Measurements from ENCODE around the gene IFNLR1.
A peak's percentile ranks its signal among the peaks of the same experiment; 100 is the strongest.
"Not testable (repeated sequence)": the region's sequence is repeated elsewhere in the genome, so short reads cannot be mapped to it uniquely, and the experiment has no call there.

Gene IFNLR1

DNA sequence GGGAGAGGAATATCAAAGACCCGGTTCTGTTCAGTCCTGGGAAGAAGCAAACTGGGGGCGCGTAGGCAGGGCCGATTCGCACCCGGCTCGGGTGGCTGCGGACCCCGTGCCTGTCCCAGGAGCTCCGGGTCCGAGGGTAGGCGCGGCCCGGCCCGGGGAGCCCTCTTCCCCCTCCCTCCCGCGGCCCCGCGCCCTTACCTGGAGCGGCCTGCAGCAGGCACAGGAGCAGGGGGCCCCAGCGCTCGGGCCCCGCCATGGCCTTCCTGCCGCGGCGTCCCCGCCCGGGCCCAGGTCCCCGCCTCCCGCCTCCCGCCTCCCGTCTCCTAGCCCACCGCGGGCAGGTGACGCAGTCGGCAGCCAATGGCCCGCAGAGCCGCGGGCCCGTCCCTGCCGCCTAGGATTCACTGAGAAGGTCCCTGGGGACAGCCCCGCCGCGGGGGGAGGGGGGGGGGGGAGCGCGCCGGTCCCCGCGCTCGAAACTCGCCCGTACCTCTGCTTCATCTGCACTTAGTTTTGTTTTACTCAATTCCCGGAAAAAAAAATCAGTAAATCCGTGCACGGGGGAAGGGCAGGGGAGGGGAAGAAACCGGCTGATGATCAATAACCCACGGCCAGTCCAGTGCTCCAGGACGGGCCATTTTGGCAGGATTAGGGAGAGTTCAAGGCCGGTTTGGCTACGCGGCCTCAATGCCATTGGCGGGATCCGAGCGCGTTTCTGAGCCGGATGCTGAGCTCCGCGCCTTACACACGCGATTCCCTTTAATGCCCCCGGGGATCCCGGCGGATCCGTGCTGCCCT is at the start of gene IFNLR1:
Gene IFNLR1 (minus strand): TSS at position 297 of the 798 bp plus-strand sequence. CDS start 41 bp downstream, at position 256.
- peak; percentile 42 to 57 for DNase-seq (ENCODE audit: low read depth in 2 of 2, low spot score in 1 of 2)

DNA sequence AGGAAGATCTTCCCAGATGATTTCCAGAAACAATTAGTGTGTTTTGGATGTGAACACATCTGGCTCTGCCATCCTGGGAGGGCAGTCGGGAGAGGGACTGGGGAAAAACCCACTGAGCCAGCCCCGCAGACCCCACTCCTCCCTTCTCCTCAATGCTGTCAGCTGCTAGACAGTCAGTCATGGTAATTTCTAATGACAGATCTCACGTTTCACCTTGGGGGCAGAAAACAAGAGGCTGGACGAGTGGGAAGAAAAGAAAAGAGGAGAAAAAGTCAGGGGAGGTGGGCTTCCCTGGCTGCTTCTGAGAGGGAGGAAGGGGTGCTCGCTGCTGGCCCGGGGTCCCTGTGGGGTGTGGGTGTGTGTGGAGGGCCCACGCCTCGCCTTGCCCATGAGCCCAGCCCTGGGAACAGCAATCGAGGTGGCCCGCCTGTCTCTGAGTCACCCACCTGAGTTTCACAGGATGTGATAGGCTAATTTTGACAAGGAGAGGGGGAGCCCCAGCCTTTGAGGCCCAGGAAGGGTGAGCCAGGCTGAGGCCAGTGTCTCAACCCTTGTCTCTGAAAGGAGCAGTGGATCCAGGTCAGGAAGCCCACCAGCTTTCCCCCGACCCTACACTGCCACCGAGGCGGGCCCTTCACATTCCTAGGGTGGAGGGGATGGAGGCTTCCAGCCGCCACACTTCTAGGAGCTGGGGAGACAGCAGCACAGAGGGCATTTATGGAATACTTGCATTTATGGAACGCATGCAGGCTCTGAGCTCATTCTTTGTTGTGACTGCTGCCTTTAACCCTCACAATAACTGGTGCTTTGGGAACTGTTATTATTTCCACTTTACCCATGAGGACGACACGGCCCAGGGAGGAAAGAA is 49.1 kb upstream of the IFNLR1 start:
- no peak for DNase-seq (ENCODE audit: low read depth in 2 of 2, low spot score in 1 of 2)

DNA sequence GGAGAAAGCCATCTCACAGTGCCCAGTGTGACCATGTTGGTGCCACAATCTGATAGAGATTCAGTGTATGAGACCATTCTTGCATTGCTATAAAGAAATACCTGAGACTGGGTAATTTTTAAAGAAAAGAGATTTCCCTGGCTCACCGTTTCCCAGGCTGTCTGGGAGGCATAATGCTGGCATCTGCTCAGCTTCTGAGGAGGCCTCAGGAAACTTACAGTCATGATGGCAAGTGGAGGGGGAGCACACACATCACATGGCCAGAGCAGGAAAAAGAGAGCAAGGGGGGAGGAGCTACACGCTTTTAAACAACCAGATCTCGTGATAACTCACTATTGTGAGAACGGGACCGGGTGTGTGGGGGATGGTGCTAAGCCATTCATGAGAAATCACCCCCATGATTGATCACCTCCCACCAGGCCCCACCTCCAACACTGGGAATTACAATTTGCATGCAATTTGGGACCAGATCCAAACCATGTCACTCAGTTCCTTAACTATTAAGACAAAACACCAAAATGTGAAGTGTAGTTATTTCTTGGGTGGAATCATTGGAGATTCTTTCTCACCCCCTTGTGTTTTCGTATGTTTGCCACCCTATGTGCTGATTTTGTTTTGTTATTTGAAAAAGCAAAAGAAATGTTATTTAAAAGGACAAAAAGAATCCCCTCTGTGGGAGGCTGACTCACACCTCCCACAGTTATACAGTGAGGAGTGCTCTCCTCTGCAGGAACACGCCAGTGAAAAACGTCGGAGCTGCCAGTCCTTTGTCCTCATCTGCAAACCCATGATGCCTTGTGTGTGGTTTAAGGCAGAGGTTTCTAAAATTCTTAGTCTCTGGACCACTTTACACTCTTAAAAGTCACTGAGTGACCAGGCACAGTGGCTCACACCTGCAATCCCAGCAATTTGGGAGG is 46.9 kb upstream of the IFNLR1 start:
- no peak for DNase-seq (ENCODE audit: low read depth in 2 of 2, low spot score in 1 of 2)

DNA sequence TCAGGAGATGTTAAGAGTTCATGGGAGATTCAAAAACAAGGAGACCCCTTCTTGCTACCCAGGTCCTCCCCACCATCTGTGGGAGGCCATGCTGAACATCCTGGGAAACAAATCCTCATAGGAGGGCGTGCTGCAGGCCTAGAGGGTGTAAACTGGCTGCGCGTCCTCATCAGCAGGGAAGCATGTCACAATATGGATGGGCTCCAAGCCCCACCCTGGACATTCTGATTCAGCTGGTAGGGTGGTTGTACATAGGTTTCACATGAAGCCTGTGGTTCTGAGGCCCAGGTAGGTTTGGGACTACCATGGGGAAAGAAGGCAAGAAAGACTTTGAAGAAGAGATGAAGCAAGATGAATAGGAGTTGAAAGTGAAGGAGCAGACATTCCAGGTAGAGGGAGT is 44.6 kb upstream of the IFNLR1 start:
- no peak for DNase-seq (ENCODE audit: low read depth in 2 of 2, low spot score in 1 of 2)

DNA sequence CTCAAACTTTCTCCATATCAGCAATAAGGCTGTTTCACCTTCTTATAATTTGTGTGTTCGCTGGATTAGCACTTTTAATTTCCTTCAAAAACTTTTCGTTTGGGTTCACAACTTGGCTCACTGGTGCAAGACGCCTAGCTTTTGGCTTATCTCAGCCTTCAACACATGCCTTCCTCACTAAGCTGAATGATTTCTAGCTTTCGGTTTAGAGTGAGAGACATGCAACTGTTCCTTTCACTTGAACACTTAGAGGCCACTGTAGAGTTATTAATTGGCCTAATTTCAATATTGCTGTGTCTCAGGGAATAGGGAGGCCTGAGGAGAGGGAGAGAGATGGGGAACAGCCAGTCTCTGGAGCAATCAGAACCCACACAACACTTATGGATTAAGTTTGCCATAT is 41.2 kb upstream of the IFNLR1 start:
- no peak for DNase-seq (ENCODE audit: low read depth in 2 of 2, low spot score in 1 of 2)

DNA sequence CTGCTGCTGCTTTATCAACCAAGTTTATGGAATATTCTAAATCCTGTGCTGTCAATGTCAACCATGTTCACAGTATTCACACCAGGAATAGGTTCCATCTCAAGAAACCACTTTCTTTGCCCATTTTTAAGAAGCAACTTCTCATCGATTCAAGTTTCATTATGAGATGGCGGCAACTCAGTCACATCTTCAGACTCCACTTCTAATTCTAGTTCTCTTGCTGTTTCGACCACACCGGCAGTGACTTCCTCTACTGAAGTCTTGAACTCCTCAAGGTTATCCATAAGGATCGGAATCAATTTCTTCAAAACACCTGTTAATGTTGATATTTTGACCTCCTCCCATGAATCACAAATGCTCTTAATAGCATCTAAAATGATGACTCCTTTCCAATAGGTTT is 39.7 kb upstream of the IFNLR1 start:
- no peak for DNase-seq (ENCODE audit: low read depth in 2 of 2, low spot score in 1 of 2)

DNA sequence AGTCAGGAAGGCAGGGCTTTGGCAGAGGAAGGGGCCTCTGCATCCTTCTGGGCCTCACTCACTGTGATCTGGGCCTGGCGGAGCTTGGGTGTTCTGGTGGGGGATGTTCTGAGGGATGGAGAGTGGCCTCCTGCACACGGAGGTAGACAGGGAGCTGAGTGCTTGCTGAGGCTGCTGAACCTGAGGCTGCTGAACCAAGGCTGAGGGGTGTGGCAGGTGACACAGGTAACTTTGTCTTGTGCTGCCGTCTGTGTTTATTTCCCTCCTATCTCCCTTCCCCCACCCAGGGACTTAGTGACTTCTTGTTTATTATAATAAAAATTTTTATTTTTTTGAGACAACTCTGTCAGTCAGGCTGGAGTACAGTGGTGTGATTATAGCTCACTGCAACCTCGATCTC is 37.7 kb upstream of the IFNLR1 start:
- no peak for DNase-seq (ENCODE audit: low read depth in 2 of 2, low spot score in 1 of 2)

DNA sequence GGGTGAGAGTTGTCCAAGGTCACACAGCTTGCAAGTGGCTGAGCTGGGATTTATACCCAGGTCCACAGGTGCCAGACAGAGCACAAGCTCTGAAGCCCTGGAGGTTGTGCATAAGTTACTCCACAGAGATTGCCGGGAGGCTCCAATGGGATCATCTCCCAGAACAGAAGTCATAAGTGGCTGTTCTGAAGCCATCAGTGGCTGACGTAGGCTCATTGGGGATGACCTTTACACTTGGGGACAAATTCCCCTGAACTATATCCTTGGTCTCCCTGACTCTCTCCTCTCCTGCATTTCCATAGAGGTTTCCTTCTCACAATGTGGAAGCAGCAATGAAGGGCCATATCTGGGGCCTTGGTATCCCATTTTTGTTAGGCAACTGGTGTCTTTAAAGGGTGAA is 37.0 kb upstream of the IFNLR1 start:
- DNase-seq (ENCODE audit: low read depth in 2 of 2, low spot score in 1 of 2): no peak

DNA sequence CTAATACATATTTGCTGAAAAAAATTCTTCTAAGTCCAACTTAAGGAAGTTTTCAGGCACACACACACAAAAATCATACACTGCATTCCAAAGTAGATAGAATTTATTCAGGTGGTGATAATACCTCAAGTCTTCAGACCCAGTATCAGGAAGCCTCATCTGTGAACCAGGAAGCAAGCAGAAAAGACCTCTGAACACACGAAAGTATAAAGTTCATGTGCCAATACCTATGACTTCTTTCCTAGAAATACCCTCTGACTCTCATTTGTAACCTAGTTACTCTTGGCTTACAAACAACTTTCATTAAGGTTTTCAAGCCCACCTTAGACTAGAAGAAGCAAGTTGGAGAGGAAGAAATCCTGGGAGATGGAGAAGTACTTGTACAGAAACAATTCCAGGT is 35.7 kb upstream of the IFNLR1 start:
- DNase-seq (ENCODE audit: low read depth in 2 of 2, low spot score in 1 of 2): no peak

DNA sequence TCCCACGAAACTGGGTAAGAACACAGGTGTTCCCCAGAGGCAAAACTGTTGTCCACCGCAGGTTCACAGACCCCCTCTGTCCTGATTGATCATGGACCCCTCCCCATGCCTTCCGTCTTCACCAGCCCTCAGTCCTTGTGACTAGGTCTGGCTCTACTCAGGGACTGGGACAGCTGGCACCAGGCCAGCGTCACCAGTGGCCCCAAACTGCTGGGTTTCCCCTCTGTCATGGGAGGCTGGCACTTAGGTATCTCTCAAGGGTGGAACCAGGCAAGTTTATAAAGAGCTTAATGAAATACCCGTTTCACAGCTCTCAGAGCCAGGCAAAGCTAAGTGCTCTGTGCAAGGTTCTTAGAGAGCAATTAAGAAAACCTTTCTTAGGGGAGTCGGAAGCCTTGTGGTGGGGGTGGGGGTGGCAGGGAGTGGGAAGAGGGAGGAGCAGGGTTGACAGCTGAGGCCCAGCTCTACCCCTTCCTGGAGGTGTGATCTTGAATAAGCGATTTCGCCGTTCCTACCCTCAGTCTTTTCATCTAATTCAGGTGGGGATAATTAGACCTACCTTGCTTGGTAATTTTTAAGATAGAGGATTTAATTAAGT is 35.0 kb upstream of the IFNLR1 start:
- DNase-seq (ENCODE audit: low read depth in 2 of 2, low spot score in 1 of 2): no peak

DNA sequence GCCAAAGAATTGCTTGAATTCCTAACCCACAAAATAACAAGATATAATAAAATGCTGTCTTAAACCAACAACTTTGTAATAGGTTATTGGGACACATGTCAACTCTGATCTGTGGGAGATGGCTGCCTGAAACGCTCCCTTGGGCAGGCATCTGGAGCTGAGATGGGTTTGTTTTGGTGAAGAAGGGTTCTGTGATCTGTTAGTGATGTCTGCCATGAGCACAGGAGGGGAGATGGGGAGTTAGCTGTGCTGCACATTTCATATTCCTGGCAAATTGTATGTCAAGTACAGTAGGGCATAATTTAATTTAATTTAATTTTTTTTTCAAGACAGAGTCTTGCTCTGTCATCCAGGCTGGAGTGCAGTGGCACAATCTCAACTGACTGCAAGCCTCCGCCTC is 34.2 kb upstream of the IFNLR1 start:
- DNase-seq (ENCODE audit: low read depth in 2 of 2, low spot score in 1 of 2): no peak

DNA sequence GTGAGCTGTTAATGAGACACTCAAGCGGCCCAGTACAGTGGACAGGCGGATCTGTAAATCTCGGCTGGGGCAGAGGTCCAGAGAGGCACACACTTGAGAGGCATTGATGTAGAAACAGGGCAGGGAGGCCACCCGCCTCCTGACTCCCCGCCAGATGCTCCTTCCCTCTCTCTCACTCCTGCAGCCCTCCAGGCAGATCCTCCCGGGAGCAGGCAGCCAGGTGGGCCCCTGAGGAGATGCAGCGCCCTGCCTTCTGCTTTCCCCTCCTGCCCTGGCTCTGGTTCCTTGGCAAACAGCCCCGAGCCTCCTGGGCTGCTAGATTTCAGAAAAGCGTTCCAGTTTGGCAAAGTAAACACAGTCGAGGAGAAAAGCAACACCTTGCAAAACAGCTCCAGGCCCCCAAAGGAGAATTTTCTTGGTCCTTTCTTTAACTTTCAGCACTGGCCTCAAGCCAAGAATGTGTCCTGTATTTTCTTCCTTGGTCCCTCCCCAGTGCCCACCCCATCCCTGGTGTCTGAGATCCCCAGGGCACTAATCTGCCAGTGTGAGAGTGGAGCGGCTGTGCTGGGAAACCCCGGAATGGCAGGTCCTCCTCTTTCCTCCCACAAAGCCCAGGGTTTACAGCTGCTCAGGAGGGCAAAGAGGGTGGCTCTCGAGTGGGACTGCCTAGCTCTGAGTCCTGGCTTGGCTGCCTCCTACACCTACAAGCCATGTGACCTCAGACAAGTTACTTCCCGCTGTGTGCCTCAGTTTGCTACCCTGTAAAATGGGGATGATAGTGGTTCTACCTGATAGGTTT is 29.4 kb upstream of the IFNLR1 start:
- no peak for DNase-seq (ENCODE audit: low read depth in 2 of 2, low spot score in 1 of 2)

DNA sequence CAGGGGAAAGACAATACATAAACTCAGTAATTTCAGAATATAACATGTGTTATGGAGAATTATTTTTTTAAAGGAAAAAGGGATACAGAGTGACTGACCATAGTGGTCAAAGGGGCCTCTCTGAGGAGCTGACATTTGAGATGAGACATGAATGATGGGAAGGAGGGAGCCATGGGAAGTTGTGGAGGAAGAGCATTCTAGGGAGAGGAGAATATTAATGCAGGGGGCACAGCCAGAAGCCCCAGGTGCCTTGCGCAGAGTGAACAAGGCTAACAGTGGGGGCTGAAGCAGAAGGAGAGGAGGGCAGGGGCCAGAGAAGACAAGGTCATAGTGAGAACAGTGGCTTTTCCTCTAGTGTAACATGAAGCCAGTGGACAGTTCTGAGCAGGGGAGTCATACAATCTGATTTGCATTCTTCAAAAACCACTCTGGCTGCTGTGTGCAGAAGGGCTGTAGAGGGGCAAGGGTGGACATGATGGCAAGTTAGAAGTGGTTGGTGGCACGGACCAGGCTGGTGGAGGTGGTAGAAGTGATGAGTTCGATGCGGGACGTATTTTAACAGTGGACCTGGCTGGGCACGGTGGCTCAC is 28.2 kb upstream of the IFNLR1 start:
- no peak for DNase-seq (ENCODE audit: low read depth in 2 of 2, low spot score in 1 of 2)

DNA sequence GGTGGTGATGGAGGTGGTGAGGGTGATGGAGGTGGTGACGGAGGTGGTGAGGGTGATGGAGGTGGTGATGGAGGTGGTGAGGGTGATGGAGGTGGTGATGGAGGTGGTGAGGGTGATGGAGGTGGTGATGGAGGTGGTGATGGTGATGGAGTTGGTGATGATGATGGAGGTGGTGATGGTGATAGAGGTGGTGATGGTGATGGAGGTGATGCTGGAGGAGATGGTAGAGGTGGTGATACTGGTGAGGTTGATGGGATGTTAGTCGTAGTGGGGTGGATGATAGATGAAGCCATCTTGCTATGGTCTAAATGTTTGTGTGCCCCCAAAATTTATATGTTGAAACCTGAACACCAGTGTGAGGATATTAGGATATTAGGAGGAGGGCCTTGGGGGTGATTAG is 25.3 kb upstream of the IFNLR1 start:
- no peak for DNase-seq (ENCODE audit: low read depth in 2 of 2, low spot score in 1 of 2)

DNA sequence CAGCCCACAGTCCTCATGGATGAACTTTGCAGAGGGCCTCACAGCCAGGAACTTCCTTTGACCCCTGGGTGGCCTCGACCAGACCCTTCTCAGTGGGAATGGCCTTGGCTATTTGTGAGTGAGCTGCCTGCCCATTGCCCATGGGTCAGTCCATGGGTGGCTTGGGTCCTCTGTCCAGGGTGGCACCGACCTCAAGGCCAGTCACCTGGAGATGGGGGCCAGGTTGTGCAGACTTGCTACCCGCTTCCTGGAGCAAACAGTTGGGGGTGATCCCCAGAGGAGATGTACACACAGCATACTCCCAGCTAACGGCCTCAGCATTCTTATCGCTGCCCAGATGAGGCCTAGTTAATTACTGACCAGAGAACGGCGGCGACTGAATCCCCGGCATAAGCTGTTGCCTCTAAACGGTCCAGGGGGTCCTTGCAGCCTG is 23.1 kb upstream of the IFNLR1 start:
- no peak for DNase-seq (ENCODE audit: low read depth in 2 of 2, low spot score in 1 of 2)

DNA sequence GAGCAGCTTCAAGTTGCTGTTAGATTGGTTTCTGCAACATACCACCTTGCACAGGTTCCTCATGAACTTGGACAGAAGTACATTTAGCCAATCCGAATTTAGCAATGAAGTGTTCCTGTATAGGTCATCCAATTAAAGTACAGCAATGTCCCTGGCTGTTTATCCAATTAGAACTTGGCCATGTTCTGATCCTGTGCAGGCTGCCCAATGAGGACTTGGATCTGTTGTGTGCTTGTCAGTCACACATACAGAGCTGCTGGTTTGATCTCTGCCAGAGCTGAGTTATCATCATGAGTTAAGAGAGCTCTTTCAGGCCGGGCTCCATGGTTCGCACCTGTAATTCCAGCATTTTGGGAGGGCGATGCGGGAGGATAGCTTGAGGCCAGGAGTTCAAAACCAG is 22.0 kb upstream of the IFNLR1 start:
- DNase-seq (ENCODE audit: low read depth in 2 of 2, low spot score in 1 of 2): no peak

DNA sequence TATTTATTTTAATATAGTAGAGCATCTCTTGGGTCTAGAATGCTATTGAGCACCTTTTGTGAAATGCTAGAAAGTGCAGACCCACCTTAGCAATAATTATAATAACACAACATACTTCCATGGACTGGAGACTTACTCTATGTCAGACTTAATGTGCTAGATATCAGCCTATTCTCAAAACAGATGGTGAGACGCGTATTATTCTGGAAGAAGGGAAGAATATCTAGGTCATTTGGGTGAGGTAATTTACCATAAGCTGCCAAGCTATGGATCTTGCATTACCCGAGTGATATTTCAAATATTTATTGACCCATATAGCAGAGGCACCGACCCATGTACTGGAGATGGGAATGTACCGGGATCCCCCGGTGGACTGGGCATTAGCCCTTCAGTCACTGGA is 20.6 kb upstream of the IFNLR1 start:
- DNase-seq (ENCODE audit: low read depth in 2 of 2, low spot score in 1 of 2): no peak

DNA sequence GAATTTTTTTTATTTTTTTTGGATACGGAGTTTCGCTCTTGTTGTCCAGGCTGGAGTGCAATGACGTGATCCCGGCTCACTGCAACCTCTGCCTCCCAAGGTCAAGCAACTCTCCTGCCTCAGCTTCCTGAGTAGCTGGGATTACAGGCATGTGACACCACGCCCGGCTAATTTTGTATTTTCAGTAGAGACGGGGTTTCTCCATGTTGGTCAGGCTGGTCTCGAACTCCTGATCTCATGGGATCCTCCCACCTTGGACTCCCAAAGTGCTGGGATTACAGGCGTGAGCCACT is 20.3 kb upstream of the IFNLR1 start:
- not testable (repeated sequence) for DNase-seq (ENCODE audit: low read depth in 2 of 2, low spot score in 1 of 2)

DNA sequence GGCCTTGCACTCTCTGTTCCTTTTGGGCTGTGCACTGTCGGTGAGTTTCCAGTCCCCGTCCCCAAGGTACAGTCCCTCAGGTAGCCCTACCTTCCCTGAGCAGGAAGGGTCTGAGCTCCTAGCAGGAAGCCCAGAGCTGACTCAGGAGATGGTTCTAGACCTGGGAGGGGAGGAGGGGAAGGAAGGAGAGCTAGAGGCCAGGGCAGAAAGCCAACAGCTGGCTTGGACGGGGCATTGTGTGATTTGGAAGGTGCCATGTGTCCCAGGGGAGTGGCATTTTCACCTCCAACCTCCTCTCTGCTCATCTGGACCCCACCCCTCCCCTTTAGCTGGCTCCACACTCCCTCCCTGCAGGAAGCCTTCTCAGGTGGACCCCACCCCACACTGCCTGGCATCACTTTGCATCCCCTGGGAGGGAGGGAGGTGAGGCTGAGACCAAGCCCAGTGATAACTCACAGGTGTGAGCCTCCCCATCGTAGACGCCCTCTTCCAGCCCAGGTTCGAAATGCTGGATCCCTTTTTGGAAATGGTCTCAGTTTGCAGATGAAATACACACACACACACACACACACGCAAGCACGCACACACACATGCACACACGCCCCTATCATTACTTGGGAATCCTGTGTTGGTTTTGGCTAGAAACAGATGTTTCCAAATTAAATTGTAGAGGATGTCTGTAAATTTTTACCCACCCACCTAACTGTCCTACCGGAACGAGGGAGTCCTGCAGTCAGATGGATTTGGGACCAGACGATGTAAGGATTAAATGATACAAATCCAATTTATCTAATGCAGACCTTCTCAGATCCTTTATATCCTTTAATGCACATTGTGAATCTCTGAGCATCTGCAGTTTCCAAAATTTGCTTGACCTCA is 19.7 kb upstream of the IFNLR1 start:
- DNase-seq (ENCODE audit: low read depth in 2 of 2, low spot score in 1 of 2): no peak
